RPMI8226 (cell line): ENCODE measurements around the gene DDR1.

Experiments used
- DNase-seq: peaks from one replicate; pipeline ENCODE4 v3.0.0-alpha.2; 2015

Gene DDR1

DNA sequence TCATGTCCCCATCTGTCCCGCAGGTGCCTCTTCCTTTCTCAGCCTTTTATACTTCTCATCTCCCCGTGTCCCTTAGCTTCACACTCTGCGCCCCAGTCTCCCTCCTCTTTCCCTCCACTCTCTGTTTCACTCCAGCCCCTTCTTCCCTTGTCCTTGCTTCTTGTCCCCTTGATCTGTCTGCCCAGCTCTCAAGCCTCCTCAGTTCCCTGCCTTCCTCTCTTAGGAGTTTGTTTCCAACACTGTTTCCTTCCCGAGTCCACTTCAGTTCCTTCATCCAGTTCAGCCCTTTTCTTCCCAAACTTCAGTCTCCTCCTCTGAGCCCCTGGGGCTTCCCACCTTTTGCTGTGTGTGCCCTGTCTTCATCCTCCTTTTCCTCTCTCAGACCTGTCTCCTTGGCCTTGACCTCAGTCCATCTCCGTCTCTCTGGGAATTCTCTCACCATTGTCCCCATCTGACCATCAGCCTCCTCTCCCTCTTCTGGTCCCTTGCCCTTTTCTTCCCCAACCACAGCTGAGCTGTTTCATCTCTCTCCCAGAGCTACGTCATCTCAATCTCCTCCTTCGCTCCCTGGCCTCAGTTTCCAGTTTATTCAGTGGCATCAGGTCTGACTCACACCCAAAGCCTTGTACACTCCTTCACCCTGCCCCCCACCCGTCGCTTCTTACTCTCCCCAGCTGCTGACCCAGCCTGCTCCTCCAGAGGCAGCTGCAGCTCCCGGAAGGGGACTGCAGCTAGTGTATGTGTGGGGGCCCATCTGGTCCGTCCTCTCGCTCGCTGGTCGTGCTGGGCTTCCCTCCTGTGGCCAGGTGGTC, 2.7 kb upstream of the DDR1 start:
- no peak for DNase-seq

DNA sequence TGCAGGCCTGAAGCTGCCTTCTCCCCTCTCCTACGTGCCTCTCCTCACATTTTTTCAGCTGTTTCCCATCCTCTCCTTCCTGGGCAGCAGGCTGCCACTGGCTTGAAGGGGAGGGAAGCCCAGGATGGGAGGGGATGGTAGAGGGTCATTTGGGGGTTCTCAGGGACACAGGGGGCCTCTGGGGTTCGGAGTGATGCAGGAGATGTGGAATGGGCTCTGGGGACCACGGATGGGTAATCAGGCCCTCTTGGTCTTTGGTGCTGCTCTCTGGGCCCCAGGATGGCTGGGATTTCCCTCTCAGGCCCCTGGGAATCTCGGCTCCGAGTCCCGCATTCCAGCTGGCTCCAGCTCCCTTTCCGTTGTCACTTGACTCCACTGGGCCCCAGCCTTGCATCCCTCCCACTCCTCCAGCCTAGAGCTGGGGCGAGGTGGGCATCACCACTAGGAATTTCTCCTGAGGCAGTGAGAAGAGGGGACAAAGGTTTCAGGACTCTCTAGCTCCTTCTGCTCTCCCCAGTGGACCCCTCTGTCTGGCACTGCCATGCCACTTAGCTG, 2.0 kb upstream of the DDR1 start:
- no peak for DNase-seq

DNA sequence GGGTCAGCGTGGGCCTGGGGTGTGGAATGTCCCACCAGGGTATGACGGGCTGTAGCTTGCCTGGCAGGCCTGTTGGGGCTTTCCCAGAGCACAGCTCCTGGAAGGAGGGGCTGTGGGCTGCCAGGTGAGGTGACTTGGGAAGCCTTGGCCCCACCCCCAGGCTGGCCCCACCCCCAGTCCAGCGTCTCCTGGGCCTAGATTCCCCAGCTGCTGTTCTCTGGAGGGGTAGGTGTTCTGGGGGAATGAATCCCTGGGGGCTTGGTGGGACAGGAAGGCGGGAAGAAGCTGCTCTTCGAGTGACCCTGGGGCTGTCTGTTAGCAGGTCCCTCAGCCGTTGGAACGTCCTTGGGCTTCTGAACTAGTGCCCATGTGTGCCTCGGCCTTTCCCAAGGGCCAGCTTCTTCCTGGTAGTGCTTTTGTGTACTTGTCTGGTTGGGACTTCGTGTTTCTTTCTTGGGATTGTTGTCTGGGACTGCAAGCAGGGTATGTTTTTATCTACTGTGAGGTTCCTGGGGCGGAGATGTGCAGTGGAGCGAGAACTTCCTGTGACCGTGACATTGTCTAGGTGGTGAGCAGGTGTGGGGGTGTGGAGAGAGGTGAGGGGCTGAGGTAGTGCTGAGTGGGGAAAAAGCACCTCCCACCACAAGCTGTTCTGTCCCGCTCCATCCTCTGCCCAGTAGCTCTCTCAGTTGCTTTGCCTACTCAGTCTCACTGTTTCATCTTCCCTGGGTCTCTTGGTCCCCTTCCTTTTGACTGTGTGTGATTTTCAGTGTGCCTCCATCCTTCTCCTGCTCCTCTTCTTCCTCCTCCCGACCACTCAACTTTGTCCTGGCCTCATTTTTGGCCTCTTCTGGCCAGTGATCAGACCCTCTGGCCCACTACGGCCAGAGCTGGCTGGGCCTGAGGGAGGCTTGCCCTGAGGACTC, 1.3 kb upstream of the DDR1 start:
- no peak for DNase-seq

DNA sequence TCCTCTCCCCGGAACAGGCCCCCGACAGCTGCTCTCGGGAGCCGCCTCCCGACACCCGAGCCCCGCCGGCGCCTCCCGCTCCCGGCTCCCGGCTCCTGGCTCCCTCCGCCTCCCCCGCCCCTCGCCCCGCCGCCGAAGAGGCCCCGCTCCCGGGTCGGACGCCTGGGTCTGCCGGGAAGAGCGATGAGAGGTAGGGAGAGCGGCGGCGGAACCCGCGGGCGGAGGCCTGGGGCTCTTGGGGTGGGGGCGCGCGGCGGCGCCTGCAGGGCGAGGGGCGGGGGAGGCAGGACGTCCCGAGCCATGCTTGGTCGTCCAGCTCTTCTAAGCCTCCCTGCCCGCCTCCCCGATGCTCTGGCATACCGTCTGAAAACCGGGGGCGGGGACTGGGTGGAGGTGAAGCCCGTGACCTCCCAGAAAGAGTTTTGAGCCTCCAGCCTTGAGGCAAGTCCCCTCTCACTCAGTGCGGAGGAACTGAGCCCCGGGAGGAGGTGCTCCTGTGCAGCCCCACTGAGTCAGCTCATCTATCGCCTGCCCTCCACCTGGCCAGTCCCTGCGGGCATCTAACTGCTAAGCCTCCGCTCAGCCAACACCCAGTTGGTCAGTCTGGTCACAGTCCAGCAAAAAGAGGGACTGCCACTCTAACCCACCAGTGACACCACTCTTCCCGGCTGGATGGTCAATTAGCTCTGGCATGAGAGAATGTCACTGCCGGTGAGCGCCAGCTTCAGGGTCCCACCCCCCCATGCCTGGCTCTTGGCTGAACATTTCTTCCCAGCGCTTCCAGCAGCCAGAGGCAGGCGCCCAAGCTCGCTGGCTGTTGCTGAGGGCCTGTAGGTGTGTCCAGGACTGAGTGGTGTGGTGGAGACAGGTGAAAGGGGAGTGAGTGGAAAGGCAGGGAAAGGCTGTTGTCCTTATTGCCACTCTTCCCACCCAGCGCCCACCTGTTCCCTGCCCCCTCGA, 482 bp downstream of the DDR1 start:
- DNase-seq = peak; percentile 70

DNA sequence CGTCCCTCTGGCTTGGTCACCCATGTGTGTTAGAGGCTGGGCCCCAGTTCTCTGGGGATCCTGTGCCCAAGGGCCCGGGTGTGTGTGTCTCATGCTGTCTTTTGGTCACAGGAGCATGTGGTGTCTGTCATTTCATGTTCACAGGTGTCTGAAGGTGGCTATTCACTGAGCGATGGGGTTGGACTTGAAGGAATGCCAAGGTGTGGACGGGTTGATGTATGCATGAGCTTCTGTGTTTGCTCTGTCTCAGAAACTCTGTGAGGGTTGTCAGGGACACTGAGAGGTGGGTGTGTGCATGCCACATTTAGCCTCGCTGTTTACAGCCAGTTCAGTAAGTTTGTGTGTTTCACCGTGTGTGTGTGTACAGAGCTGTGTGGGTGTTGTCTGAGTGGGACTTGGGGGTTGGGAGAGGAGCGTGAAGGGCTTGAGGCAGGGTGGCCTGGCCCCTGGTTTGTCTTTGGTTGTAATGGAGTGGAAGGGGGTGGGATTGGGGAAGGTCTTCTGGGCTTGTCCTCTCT, 1.2 kb downstream of the DDR1 start:
- peak; percentile 73 for DNase-seq

DNA sequence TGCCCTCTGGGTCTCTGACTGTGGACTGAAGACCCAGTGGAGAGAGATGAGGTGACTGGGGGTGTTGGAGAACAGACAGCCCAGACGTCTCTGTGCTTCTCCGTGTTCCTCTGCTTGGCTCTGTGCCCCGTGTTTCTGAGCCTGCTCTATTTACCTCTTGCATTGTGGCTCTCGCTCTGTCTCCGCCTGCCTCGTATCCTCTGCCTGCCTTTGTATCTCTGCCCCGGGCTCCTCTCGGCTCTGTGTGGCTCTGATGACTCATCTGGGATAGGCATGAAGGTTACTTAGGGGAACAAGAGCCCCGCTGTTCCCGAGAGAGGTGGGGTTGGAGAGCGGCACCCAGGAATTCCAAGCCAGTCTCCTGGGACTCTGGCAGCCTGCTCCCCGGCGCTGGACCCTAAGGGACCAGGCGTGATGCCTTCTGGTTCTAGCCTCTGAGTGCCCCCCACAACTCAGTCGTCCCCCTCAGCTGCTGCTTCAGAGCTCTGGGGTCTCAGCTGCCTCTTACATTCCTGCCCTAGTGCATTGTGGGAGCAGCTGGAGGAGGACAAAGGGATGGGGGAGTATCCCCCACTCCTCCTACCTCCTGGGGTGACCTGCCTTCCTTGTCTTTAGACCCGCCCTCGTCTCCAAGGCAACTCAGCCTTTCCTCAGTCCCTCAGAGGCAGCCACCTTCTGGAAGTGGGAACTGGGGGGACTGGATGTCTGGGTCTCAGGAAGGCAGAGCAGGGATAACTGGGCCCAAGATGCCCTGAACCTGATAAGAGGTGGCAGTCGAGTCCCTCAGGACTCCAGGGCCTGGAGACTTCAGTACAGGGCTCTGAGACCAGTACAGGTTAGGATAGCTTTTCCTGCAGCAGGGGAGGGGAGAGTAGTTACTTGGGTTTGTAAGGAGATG, 1.9 kb downstream of the DDR1 start:
- DNase-seq = peak; percentile 50

DNA sequence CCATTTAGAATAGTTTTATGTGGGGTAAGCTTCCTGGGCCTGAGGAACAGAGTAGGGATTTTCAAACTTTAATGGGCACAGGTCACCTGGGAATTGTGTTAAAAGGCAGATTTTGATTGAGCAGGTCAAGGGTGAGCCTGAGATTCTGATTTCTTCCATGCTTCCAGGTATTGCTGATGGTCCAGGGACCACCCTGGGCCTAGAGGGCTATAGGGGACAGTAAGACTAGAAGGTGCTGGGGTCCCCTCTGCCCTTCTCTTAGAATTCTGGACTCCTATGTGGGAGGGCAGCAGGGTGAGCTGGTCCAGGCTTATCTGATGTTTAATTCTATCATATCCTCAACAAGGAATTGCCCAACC, 2.6 kb downstream of the DDR1 start:
- no peak for DNase-seq

DNA sequence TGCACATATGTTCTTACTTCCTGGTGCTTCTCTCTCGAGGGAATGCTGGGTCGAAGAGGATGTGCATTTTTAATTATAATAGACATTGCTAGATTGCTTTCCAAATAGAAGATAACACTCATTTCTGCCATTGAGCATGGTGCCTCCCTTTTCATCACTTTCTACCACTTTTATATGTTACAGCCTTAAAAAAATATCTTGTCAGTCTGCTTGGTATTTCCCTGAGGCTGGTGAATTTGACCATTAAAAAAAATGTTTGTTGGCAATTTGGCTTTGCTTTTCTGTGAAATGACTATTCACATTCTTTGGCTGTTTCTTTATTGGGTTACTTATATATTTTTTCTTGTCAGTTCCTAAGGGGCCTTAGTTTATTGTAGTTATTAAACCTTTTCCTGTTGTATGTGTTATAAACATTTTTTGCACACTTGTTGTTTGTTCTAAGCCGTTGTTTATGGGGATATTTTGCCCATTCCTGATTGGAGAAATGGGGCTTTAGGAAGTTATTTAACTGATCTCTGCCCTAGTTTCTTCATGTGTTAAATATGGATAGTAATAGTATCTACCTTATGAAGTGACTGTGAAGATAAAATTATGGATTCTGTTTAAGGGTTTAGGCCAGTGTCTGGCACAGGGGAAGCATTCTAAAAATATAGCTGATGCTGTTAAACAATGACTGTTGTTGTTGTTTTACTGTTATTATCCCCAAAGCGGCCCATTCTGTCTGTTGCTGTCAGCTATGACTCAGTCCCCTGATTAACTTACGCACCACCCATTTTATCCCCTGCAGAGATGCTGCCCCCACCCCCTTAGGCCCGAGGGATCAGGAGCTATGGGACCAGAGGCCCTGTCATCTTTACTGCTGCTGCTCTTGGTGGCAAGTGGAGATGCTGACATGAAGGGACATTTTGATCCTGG, 3.8 kb downstream of the DDR1 start:
- no peak for DNase-seq

DNA sequence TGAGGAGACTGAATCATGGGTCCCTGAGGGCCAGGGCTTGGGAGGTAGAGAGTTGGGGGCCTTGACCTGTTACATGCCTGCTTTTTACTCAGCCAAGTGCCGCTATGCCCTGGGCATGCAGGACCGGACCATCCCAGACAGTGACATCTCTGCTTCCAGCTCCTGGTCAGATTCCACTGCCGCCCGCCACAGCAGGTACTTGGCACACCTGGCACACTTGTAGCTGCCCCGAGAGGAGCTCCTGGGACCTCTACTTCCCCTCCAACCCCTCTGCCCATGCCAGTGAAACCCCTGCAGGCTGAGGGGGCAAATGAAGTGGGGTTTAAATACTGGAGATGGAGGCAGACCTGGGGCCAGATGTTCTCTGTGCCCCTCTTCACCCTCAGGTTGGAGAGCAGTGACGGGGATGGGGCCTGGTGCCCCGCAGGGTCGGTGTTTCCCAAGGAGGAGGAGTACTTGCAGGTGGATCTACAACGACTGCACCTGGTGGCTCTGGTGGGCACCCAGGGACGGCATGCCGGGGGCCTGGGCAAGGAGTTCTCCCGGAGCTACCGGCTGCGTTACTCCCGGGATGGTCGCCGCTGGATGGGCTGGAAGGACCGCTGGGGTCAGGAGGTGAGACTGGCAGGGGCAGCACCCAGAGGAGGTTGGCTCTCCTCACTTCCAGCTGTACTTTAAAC, 4.6 kb downstream of the DDR1 start:
- DNase-seq = no peak

DNA sequence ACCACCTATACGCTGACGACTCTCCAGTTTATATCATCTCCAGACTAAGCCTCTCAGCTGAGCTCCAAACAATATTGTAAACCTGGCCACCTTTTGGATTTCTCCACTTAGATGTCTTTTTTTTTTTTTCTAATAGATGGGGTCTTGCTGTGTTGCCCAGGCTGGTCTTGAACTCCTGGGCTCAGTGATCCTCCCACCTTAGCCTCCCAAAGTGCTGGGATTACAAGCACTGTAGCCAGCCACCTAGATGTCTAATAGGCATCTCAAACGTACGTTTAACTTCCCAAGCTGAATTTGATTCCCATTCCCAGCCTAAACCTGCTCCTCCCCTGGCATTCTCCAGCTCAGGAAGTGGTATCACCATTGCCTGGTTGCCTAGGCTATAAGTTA, 5.2 kb downstream of the DDR1 start:
- no peak for DNase-seq

DNA sequence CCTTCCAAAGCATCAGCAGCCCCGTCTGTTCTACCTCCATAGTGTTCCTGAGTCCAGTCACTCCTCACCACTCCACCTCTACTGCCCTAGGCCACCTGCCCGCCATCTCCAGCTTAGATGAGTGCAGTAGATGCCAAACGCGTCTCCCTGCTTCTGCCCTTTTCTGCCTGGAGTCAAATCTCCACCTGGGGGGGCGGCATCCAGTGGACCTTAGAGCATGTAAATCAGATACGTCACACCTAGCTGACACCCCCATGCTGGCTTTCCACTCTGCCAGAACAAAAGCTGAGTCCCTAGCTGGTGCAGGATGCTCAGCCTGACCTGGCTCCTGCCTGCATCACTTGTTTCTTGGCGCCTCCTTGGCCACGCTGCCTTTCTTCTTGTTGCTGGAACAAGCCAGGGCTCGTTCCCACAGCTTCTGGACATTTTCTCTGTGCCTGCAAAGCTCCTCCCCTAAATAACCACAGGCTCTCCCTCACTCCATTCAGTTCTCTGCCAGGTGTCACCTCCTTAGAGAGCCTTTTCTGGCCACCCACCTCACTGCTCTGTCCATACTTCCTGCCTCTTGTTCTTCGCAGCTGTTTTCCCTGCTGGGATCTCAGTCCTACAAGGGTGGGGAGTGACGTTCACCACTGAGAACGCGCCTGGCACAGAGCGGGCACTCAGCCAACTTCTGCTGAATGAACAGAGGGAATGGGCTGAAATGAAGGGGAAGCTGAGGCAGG, 5.8 kb downstream of the DDR1 start:
- peak; percentile 57 for DNase-seq

DNA sequence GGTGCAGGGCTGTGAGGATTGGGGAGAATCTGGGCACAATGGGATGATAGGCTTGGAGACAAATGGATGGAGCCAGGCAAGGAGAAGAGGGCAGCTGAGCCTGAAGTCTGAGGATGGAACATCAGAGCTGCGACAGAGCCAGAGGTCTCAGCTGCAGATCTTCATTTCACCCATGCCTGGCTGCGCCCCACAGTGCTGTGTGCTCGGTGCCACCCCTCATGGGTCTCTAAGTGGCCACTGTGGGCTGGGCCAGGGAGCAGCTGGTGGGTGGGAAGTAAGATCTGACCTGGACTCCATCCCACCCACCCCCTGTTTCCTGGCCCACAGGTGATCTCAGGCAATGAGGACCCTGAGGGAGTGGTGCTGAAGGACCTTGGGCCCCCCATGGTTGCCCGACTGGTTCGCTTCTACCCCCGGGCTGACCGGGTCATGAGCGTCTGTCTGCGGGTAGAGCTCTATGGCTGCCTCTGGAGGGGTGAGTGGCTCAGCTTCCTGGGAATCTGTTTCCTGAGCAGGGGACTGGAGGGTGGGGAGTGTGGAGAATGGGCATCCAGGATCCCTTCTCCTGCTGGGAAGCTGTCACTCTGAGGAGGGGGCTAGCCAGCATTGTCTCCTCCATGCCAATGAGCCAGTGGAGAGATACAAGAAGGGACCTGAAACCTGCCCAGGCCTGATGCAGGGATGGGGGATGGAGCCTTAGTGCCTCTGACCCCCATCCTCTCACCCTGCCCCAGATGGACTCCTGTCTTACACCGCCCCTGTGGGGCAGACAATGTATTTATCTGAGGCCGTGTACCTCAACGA, 6.5 kb downstream of the DDR1 start:
- DNase-seq = no peak

DNA sequence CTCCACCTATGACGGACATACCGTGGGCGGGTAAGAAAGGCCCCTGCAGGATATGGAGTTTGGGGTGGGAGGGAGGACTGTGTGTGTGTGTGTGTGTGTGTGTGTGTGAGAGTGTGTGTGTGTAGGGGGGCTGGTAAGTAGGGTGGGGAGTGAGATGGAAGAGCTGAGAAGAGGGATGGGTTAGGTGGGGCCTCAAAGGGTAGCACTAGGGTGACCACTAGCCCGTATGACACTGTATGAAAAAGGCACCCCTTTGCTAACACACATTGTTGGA, 7.1 kb downstream of the DDR1 start:
- no peak for DNase-seq

DNA sequence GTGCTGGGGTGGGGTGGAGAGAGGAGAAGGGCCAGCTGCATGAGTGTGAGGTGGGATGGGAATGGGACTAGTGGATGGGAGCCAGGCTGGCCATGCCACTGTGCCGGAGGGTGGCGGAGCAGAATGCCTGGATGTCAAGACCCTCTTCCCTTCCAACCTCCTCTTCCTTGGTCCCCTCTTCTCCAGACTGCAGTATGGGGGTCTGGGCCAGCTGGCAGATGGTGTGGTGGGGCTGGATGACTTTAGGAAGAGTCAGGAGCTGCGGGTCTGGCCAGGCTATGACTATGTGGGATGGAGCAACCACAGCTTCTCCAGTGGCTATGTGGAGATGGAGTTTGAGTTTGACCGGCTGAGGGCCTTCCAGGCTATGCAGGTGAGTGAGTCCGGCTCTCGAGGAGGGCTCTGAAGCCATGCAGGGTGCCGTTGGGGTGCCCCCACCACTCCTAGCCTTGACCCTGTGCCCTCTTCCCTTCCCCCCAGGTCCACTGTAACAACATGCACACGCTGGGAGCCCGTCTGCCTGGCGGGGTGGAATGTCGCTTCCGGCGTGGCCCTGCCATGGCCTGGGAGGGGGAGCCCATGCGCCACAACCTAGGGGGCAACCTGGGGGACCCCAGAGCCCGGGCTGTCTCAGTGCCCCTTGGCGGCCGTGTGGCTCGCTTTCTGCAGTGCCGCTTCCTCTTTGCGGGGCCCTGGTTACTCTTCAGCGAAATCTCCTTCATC, 7.7 kb downstream of the DDR1 start:
- DNase-seq = no peak

DNA sequence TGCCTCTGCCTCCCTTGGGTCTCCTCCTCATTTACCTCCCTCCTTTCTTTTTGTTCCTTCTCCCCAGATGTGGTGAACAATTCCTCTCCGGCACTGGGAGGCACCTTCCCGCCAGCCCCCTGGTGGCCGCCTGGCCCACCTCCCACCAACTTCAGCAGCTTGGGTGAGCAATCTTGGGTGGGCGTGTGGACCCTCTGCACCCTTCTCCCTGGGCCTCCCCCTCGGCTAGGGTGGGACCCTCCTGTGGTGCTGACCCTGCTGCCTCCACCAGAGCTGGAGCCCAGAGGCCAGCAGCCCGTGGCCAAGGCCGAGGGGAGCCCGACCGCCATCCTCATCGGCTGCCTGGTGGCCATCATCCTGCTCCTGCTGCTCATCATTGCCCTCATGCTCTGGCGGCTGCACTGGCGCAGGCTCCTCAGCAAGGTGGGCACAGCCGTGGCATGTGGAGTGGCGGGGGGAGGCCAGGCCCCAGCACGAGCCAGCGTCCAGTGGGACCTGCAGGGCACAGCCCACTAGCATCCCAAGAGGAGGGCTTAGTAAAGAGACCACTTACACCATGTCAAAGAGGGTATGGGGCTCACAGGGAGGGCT, 8.8 kb downstream of the DDR1 start:
- no peak for DNase-seq

DNA sequence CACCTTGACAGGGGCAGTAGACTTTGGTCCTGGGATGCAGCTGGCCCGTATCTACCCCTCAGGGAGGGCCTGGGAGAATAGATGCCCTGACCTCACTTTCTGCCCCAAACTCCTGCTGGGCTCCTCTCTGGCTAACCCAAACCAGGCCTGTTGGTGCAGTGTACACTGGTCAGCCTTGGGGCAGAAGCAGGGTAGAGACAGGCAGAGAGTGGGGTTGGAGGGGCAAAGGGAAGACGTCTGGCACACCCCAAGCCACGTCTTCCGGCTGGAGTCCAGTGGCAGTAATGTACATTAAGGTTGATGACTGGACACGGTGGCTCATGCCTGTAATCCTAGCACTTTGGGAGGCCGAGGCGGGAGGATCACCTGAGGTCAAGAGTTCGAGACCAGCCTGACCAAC, 9.3 kb downstream of the DDR1 start:
- DNase-seq = no peak

DNA sequence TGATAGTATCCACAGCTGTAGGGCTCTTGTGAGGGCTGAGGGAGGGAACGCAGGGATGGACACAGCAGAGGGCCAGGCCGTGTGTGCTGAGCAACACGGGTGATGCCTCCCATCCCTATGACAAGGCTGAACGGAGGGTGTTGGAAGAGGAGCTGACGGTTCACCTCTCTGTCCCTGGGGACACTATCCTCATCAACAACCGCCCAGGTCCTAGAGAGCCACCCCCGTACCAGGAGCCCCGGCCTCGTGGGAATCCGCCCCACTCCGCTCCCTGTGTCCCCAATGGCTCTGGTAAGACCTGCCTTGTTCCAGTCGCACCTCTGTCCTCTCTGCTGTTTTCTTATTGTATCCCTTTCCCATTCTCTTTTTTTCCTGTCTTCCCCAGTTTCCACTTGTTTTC, 10.1 kb downstream of the DDR1 start:
- DNase-seq = no peak
